Measurements from ENCODE around the gene CTBP2.

CTBP2 gene

GRCh38 chr10:125056161-125057132 is 103.9 kb downstream of the CTBP2 start:
- H3K27me3 ChIP-seq (ENCODE audit: insufficient read depth, low read depth, severe bottlenecking), result no peaks in the 10 kb centered on the region
- no peaks in the 10 kb centered on the region for H3K9me3 ChIP-seq (ENCODE audit: severe bottlenecking)
- TF ChIP-seq, protein P1, sequence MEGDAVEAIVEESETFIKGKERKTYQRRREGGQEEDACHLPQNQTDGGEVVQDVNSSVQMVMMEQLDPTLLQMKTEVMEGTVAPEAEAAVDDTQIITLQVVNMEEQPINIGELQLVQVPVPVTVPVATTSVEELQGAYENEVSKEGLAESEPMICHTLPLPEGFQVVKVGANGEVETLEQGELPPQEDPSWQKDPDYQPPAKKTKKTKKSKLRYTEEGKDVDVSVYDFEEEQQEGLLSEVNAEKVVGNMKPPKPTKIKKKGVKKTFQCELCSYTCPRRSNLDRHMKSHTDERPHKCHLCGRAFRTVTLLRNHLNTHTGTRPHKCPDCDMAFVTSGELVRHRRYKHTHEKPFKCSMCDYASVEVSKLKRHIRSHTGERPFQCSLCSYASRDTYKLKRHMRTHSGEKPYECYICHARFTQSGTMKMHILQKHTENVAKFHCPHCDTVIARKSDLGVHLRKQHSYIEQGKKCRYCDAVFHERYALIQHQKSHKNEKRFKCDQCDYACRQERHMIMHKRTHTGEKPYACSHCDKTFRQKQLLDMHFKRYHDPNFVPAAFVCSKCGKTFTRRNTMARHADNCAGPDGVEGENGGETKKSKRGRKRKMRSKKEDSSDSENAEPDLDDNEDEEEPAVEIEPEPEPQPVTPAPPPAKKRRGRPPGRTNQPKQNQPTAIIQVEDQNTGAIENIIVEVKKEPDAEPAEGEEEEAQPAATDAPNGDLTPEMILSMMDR (IDR thresholded peaks at IDR 0.05; ENCODE audit: low read depth, low read length), result no peak
- peak overlapping the region; percentile 75 for H3K27ac ChIP-seq
- no peak for DNase-seq
- H3K4me3 ChIP-seq (ENCODE audit: low read depth, low read length), result no peak overlapping the region
- H3K36me3 ChIP-seq, result peaks cover 19% of the 10 kb centered on the region

GRCh38 chr10:125055446-125055845 is 104.9 kb downstream of the CTBP2 start:
- H3K9me3 ChIP-seq (ENCODE audit: severe bottlenecking), result no peaks in the 10 kb centered on the region
- TF ChIP-seq, protein P1 (IDR thresholded peaks at IDR 0.05; ENCODE audit: low read depth, low read length), result no peak
- H3K27me3 ChIP-seq (ENCODE audit: insufficient read depth, low read depth, severe bottlenecking), result no peaks in the 10 kb centered on the region
- no peak overlapping the region for H3K27ac ChIP-seq
- peaks cover 19% of the 10 kb centered on the region for H3K36me3 ChIP-seq
- DNase-seq, result no peak
- no peak overlapping the region for H3K4me3 ChIP-seq (ENCODE audit: low read depth, low read length)

GRCh38 chr10:125054669-125055268 is 105.6 kb downstream of the CTBP2 start:
- TF ChIP-seq, protein P1 (IDR thresholded peaks at IDR 0.05; ENCODE audit: low read depth, low read length), result no peak
- Histone ChIP-seq H3K4me3 (ENCODE audit: low read depth, low read length) (no peak overlapping the region), H3K27me3 (ENCODE audit: insufficient read depth, low read depth, severe bottlenecking) (no peaks in the 10 kb centered on the region), H3K9me3 (ENCODE audit: severe bottlenecking) (no peaks in the 10 kb centered on the region), H3K27ac (no peak overlapping the region), H3K36me3 (peaks cover 12% of the 10 kb centered on the region)
- DNase-seq, result no peak

DNA sequence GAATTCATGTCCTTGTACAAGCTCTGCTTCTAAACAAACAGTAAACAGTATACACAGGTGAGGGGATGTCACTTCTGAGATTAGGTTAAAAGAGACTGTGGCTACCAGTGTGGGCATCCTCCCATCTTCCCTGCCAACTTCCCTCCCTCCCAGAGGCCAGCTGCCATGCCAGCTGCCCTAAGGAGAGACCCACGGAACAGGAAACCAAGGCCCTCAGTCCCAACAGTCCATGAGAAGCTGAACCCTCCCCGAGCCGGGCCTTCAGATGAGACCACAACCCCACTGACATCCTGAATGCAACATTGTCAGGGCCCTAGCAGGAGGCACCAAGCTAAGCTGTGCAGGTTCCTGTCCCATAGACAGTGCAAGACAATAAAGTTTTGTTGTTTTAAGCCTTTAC is 106.1 kb downstream of the CTBP2 start:
- TF ChIP-seq, protein P1 (IDR thresholded peaks at IDR 0.05; ENCODE audit: low read depth, low read length), result no peak
- no peak for DNase-seq
- Histone ChIP-seq H3K9me3 (ENCODE audit: severe bottlenecking) (no peaks in the 10 kb centered on the region), H3K4me3 (ENCODE audit: low read depth, low read length) (no peak overlapping the region), H3K27ac (no peak overlapping the region), H3K36me3 (peaks cover 9% of the 10 kb centered on the region; the same call in 1 of the 2 replicates), H3K27me3 (ENCODE audit: insufficient read depth, low read depth, severe bottlenecking) (no peaks in the 10 kb centered on the region)

DNA sequence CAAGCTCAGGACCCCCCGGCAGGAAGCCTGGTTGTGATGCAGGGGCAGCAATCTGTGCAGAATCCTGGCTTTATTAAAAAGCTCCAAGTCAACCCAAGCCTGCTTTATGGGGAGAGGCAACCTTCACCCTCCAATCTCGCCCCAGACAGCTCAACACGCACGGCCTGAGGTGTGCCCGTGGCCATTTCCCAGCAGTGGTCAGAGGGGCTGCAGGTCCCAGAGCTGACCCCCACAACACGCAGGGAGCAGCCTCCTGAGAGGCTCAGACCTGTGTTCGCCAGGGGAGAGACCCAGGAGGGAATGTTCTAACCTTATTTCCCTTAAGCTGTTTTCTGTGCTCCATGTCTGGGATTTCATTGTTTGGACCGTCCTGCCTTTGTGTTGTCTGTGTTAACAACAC is 108.2 kb downstream of the CTBP2 start:
- DNase-seq, result no peak

More for the DNA sequence above, 108.2 kb downstream of the CTBP2 start:
- TF ChIP-seq, protein P1 (IDR thresholded peaks at IDR 0.05; ENCODE audit: low read depth, low read length), result no peak
- H3K27me3 ChIP-seq (ENCODE audit: insufficient read depth, low read depth, severe bottlenecking), result no peaks in the 10 kb centered on the region
- H3K9me3 ChIP-seq (ENCODE audit: severe bottlenecking), result no peaks in the 10 kb centered on the region
- no peak overlapping the region for H3K27ac ChIP-seq
- H3K36me3 ChIP-seq, result 0 out of 2 replicates have a peak, but pooled peaks cover 5% of the 10 kb centered on the region
- H3K4me3 ChIP-seq (ENCODE audit: low read depth, low read length), result no peak overlapping the region

All from WERI-Rb-1 (cell line).